ENCODE data around the gene DPYD.

- TF ChIP-seq CTCF (conservative IDR thresholded peaks at IDR 0.05 in 1 of 2, IDR thresholded peaks at IDR 0.05 in 1 of 2; ENCODE audit: extremely low read depth in 1 of 2, insufficient read depth in 1 of 2, low read depth in 1 of 2, low read length in 2 of 2): no peak
- TF ChIP-seq EZH2 (IDR thresholded peaks at IDR 0.05; ENCODE audit: borderline replicate concordance, low read length): no peak
These were observed 421.2 kb downstream of the DPYD start for GRCh38 chr1:97499667-97500066.

All from mammary epithelial cell (primary cell).